Vagina (tissue), 2 donors: ENCODE results near the gene MAP4K4.

ENCODE experiments used
- POLR2A ChIP-seq, 2 donors: fragments of 450-650 bp; IDR thresholded peaks; one replicate each; pipeline ENCODE4 v1.6.1; 2017; ENCODE audit warnings: antibody characterized with exemption in 2 of 2, mild to moderate bottlenecking in 2 of 2, moderate library complexity in 2 of 2
- POLR2AphosphoS5 ChIP-seq, 2 donors: sonication (generic); formaldehyde crosslinking; IDR thresholded peaks; one replicate each; pipeline ENCODE4 v1.9.0; 2017; ENCODE audit warnings: antibody characterized with exemption in 2 of 2, mild to moderate bottlenecking in 2 of 2, low read depth in 1 of 2; ENCODE audit not compliant: insufficient read depth in 1 of 2
- TF ChIP-seq, protein P1 (sequence below), 3 experiments: fragments of 450-650 bp in 2 of 3; fragments of 200-600 bp in 1 of 3; sonication (generic) in 1 of 3; IDR thresholded peaks; one replicate each; pipeline ENCODE4 v1.5.1; 2017 to 2019; ENCODE audit warnings: antibody characterized with exemption in 3 of 3, mild to moderate bottlenecking in 2 of 3, moderate library complexity in 2 of 3

DNA sequence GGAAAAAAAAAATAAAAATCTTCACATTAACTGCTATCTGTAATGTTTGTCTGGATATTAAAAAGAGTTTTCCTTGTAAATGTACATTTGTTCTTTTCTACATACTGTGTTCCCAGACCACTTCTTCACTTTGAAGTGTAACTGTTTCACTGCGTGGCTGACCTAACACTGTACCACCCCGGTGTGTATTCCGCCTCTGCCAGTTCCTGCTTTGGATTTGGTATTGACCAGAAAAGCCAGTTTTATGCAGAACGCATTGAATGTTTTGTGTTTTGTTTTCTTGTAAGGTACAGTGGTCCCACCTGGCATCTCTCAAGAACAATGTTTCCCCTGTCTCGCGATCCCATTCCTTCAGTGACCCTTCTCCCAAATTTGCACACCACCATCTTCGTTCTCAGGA lies 166.0 kb downstream of the MAP4K4 start:
- TF ChIP-seq POLR2A (IDR thresholded peaks at IDR 0.05) = no peak
- TF ChIP-seq, protein P1, sequence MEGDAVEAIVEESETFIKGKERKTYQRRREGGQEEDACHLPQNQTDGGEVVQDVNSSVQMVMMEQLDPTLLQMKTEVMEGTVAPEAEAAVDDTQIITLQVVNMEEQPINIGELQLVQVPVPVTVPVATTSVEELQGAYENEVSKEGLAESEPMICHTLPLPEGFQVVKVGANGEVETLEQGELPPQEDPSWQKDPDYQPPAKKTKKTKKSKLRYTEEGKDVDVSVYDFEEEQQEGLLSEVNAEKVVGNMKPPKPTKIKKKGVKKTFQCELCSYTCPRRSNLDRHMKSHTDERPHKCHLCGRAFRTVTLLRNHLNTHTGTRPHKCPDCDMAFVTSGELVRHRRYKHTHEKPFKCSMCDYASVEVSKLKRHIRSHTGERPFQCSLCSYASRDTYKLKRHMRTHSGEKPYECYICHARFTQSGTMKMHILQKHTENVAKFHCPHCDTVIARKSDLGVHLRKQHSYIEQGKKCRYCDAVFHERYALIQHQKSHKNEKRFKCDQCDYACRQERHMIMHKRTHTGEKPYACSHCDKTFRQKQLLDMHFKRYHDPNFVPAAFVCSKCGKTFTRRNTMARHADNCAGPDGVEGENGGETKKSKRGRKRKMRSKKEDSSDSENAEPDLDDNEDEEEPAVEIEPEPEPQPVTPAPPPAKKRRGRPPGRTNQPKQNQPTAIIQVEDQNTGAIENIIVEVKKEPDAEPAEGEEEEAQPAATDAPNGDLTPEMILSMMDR (IDR thresholded peaks at IDR 0.05) = no peak
- TF ChIP-seq POLR2AphosphoS5 (IDR thresholded peaks at IDR 0.05; ENCODE audit: insufficient read depth in 1 of 2, low read depth in 1 of 2) = no peak
